Tibial nerve (tissue), 4 donors: ENCODE data around the gene RPS6KA5.

Source experiments
- CTCF ChIP-seq, 5 experiments: fragments of 200-600 bp in 3 of 5; fragments of 450-650 bp in 2 of 5; sonication (generic) in 3 of 5; IDR thresholded peaks; one replicate each; pipeline ENCODE4 v1.5.1; 2016 to 2019; ENCODE audit warnings: antibody characterized with exemption in 5 of 5, mild to moderate bottlenecking in 3 of 5, moderate library complexity in 2 of 5
- EP300 ChIP-seq, 2 donors: sonication (generic); formaldehyde crosslinking; IDR thresholded peaks; one replicate each; pipeline ENCODE4 v1.6.1; 2017; ENCODE audit warnings: antibody characterized with exemption in 2 of 2, mild to moderate bottlenecking in 1 of 2
- POLR2A ChIP-seq, 2 donors: fragments of 450-650 bp; IDR thresholded peaks; one replicate each; pipeline ENCODE4 v1.6.1; 2017; ENCODE audit warnings: antibody characterized with exemption in 2 of 2, mild to moderate bottlenecking in 2 of 2, moderate library complexity in 2 of 2

- TF ChIP-seq CTCF (IDR thresholded peaks at IDR 0.05) = no peak
- TF ChIP-seq POLR2A (IDR thresholded peaks at IDR 0.05) = no peak
- no peak for TF ChIP-seq EP300 (IDR thresholded peaks at IDR 0.05)
Measured at GRCh38 chr14:91095178-91095577, 34.7 kb upstream of the RPS6KA5 start.
